ENCODE data around the gene SSR4. TPM values are rescaled to one million over a fixed set of nuclear protein-coding genes. Genes with fewer than 3 reads are reported as not detected.
A peak's percentile ranks its signal among the peaks of the same experiment; 100 is the strongest.
"Not testable (repeated sequence)": the region's sequence is repeated elsewhere in the genome, so short reads cannot be mapped to it uniquely, and the experiment has no call there.

SSR4 gene
- total RNA-seq, 2 experiments from 2014 or later = 247 to 250 TPM

DNA sequence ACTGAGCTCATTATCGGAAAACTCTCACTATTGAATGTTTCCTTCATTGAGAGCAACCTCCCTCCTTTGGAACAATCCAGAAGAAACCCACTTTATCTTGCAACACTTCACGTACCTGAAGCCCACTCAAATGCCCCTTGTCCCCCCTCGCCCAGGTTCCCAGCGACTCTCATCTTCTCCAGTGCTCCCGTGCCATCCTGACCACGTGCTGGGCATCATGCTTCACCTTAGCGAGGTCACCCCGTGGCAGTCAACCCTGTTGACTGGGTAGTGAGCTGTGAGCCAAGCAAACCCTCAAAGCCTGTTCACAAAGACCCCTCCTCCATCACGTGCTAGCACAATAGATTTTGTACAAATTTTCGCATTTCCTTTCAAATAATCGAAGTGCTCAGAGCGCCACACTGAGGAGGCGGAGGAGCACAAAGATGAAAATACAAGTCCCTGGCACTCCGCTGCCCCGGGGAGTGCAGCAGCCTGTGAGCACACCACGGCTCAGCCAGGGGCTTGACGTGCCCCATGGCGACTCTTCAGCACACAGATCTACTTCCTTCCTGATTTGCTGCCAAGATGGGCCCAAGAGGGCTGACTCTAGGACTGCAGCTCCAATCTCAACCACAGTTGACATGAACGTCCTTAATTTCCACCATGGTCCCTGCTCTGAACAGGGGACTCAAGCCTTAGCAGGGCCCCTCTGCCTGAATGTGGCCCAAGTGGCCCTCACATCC lies 20.3 kb downstream of the SSR4 start:
- peaks cover 22% of the 10 kb centered on the region for H3K27me3 Mint-ChIP-seq
- H3K4me1 Mint-ChIP-seq = peaks cover 20% of the 10 kb centered on the region
- no peaks in the 10 kb centered on the region for H3K36me3 Mint-ChIP-seq (ENCODE audit: low read depth)
- no peak overlapping the region for H3K4me3 Mint-ChIP-seq
- H3K9me3 Mint-ChIP-seq = no peaks in the 10 kb centered on the region
- H3K27ac Mint-ChIP-seq = no peak overlapping the region
- ChIA-PET POLR2A (no interaction called here), CTCF (no interaction called here)
- DNase-seq = no peak

GRCh38 chrX:153816831-153817690 lies 22.6 kb downstream of the SSR4 start:
- Mint-ChIP-seq H3K4me1 (peaks cover 35% of the 10 kb centered on the region), H3K27ac (peak overlapping the region; percentile 45), H3K27me3 (peaks cover 19% of the 10 kb centered on the region), H3K36me3 (ENCODE audit: low read depth) (no peaks in the 10 kb centered on the region), H3K4me3 (no peak overlapping the region), H3K9me3 (no peaks in the 10 kb centered on the region)
- DNase-seq = peak; percentile 65
- ChIA-PET CTCF (interaction anchor here (0.6 to 0.8 kb wide), 2 partner anchors 9 to 22 kb away, joined by 3 read pairs; partner anchors contain the start of gene SSR4), POLR2A (interaction anchor here (0.7 kb wide), 1 partner anchor 8 kb away, joined by 3 read pairs; no protein-coding TSS in a partner anchor)

- H3K4me3 Mint-ChIP-seq; DNase-seq; H3K27ac Mint-ChIP-seq; POLR2A ChIA-PET; H3K9me3 Mint-ChIP-seq; H3K36me3 Mint-ChIP-seq (ENCODE audit: low read depth): not testable (repeated sequence)
- Mint-ChIP-seq H3K27me3 (peaks cover 14% of the 10 kb centered on the region), H3K4me1 (peaks cover 42% of the 10 kb centered on the region)
- CTCF ChIA-PET = interaction anchor here (0.7 to 0.8 kb wide), 2 partner anchors 7 to 23 kb away, joined by 3 read pairs; partner anchors contain the start of gene SSR4
Measured at GRCh38 chrX:153818064-153818463, 23.6 kb downstream of the SSR4 start.

- Mint-ChIP-seq H3K36me3 (ENCODE audit: low read depth) (no peaks in the 10 kb centered on the region), H3K9me3 (no peaks in the 10 kb centered on the region), H3K27me3 (peaks cover 15% of the 10 kb centered on the region), H3K4me3 (peak overlapping the region; percentile 32), H3K4me1 (peaks cover 42% of the 10 kb centered on the region), H3K27ac (no peak overlapping the region)
- POLR2A ChIA-PET = interaction anchor here (1.0 to 1.6 kb wide), 2 partner anchors 10 to 82 kb away, joined by 3 to 5 read pairs; no protein-coding TSS in a partner anchor
- peak; percentile 55 for DNase-seq
- CTCF ChIA-PET = interaction anchor here (0.7 kb wide), 1 partner anchor 8 kb away, joined by 3 read pairs; no protein-coding TSS in a partner anchor
Measured at GRCh38 chrX:153818571-153819383, 24.3 kb downstream of the SSR4 start.

GRCh38 chrX:153819384-153820040 lies 25.0 kb downstream of the SSR4 start:
- Mint-ChIP-seq H3K4me3 (peak overlapping the region; percentile 32), H3K4me1 (peaks cover 42% of the 10 kb centered on the region), H3K27ac (no peak overlapping the region), H3K36me3 (ENCODE audit: low read depth) (no peaks in the 10 kb centered on the region), H3K9me3 (no peaks in the 10 kb centered on the region), H3K27me3 (peaks cover 16% of the 10 kb centered on the region)
- POLR2A ChIA-PET = interaction anchor here (1.0 to 1.6 kb wide), 2 partner anchors 11 to 81 kb away, joined by 3 to 5 read pairs; no protein-coding TSS in a partner anchor
- CTCF ChIA-PET = no interaction called here
- DNase-seq = no peak

DNA sequence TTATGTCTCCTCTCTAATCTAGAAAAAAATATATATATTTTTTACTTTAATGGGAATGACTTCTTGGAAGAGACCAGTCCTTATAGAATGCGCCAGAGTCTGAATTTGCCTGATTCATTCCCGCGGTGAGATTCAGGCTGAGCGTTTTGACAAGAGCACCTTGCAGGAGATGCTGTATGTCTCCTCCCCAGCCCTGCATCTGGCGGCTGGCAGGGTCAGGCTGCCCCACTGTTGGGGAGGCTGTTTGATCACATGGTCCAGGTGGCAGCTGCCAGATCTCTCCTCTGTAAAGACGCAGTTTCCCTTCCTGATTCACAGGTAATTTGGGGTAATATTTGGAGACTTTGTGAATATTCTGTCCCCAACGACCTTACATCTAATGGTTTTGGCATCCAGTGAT lies 26.1 kb downstream of the SSR4 start:
- CTCF ChIA-PET = no interaction called here

DNA sequence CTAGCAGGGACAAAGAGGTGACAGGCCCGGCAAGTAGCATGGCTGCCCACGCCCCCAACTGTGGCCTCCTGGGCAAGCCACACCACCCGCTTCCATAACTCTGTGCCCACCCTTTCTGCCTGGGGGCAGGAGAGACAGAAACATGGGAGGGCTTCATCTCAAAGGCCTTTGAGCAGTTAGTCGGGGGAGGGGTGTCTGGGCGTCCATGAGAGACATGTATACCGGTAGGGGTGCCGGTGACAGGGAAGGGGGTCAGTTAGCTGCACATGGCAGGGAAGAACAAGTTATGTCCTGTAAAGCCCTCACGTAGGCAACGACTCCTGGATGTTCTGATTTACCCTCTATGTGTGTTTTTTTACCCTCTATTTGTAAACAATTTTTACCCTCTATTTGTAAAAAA lies 26.6 kb downstream of the SSR4 start:
- CTCF ChIA-PET = no interaction called here
- POLR2A ChIA-PET = no interaction called here
- Mint-ChIP-seq H3K4me3 (no peak overlapping the region), H3K27me3 (peaks cover 9% of the 10 kb centered on the region), H3K36me3 (ENCODE audit: low read depth) (no peaks in the 10 kb centered on the region), H3K4me1 (peaks cover 38% of the 10 kb centered on the region), H3K9me3 (no peaks in the 10 kb centered on the region), H3K27ac (no peak overlapping the region)
- no peak for DNase-seq

More for the DNA sequence above, 26.1 kb downstream of the SSR4 start:
- H3K36me3 Mint-ChIP-seq (ENCODE audit: low read depth) = no peaks in the 10 kb centered on the region
- no peak overlapping the region for H3K27ac Mint-ChIP-seq
- no peak overlapping the region for H3K4me3 Mint-ChIP-seq
- H3K27me3 Mint-ChIP-seq = peaks cover 9% of the 10 kb centered on the region
- peaks cover 38% of the 10 kb centered on the region for H3K4me1 Mint-ChIP-seq
- POLR2A ChIA-PET = no interaction called here
- H3K9me3 Mint-ChIP-seq = no peaks in the 10 kb centered on the region
- DNase-seq = no peak

GRCh38 chrX:153824348-153824747 lies 29.9 kb downstream of the SSR4 start:
- Mint-ChIP-seq H3K4me3 (no peak overlapping the region), H3K9me3 (no peaks in the 10 kb centered on the region), H3K27ac (no peak overlapping the region), H3K4me1 (peaks cover 31% of the 10 kb centered on the region), H3K27me3 (peaks cover 19% of the 10 kb centered on the region), H3K36me3 (ENCODE audit: low read depth) (no peaks in the 10 kb centered on the region)
- POLR2A ChIA-PET = no interaction called here
- no peak for DNase-seq
- CTCF ChIA-PET = no interaction called here

- ChIA-PET CTCF (no interaction called here), POLR2A (no interaction called here)
- H3K36me3 Mint-ChIP-seq (ENCODE audit: low read depth) = no peaks in the 10 kb centered on the region
- H3K9me3 Mint-ChIP-seq = no peaks in the 10 kb centered on the region
- peaks cover 31% of the 10 kb centered on the region for H3K4me1 Mint-ChIP-seq
- no peak overlapping the region for H3K27ac Mint-ChIP-seq
- DNase-seq = no peak
- H3K4me3 Mint-ChIP-seq = no peak overlapping the region
- H3K27me3 Mint-ChIP-seq = peaks cover 20% of the 10 kb centered on the region
Measured at GRCh38 chrX:153825042-153825441, 30.6 kb downstream of the SSR4 start.

DNA sequence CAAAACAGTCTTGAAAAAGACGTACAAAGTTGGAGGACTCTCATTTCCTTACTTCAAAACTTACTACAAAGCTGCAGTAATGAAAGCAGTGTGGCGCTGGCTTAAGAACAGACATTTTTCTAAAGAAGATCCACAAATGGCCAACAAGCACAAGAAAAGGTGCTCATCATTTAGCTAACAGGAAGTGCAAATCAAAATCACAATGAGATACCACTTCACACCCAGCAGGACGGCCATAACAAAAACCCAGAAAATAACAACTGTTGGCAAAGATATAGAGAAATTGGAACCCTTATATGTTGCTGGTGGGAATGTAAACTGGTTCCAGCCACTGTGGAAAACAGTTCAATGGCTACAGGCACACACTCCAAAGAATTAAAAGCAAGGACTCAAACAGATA lies 32.5 kb downstream of the SSR4 start:
- no peak for DNase-seq

DNA sequence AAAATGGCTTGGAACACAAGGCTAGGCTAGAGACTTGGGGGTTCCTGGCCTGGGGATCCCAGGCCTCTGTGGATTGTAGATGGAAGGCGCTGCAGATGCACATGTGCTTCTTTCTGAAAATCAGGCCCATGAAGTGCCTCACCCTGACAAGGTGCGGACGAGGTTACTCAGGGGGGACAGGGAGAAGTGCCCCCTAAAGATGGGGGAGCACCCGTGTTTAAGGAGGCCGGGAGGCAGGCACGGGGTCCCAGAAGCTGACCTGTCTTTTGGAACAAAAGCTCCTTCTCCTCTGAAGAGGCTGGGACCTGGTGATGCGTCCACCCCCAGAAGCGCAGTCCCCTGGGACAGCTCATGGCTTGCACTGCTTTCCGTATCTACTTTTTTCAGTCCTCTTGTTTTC lies 33.4 kb downstream of the SSR4 start:
- Mint-ChIP-seq H3K36me3 (ENCODE audit: low read depth) (no peaks in the 10 kb centered on the region), H3K27ac (no peak overlapping the region), H3K4me3 (no peak overlapping the region), H3K27me3 (peaks cover 32% of the 10 kb centered on the region), H3K4me1 (peaks cover 9% of the 10 kb centered on the region), H3K9me3 (no peaks in the 10 kb centered on the region)
- ChIA-PET POLR2A (interaction anchor here (0.6 kb wide), 1 partner anchor 846 kb away, joined by 3 read pairs; no protein-coding TSS in a partner anchor), CTCF (no interaction called here)
- DNase-seq = no peak

More for the DNA sequence above, 32.5 kb downstream of the SSR4 start:
- Mint-ChIP-seq H3K27ac (no peak overlapping the region), H3K4me3 (no peak overlapping the region), H3K9me3 (no peaks in the 10 kb centered on the region), H3K4me1 (peaks cover 17% of the 10 kb centered on the region), H3K36me3 (ENCODE audit: low read depth) (no peaks in the 10 kb centered on the region), H3K27me3 (peaks cover 29% of the 10 kb centered on the region)
- ChIA-PET CTCF (no interaction called here), POLR2A (interaction anchor here (0.6 kb wide), 1 partner anchor 845 kb away, joined by 3 read pairs; no protein-coding TSS in a partner anchor)

DNA sequence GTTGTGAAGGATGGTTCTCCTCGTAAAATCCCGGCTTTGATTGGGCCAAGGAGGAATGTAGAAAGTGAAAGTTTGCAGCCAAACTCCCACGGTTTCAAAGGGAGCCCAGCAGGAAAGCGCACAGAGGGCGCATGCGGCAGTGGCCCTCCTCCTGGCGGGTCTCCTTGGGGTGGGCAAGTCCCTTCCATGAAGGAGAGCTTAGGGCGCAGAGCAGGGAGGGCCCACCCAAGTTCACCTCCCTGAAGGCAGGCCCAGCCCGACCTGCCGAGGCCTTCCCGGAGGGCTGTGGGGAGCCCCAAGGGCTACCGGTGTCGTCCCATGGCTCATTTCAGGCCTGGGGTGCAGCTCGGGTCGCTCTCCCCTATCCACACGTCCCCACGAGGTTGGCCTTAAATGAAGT lies 33.8 kb downstream of the SSR4 start:
- ChIA-PET POLR2A (no interaction called here), CTCF (no interaction called here)
- Mint-ChIP-seq H3K27ac (no peak overlapping the region), H3K4me3 (no peak overlapping the region), H3K36me3 (ENCODE audit: low read depth) (no peaks in the 10 kb centered on the region), H3K4me1 (peaks cover 9% of the 10 kb centered on the region), H3K27me3 (peaks cover 35% of the 10 kb centered on the region), H3K9me3 (no peaks in the 10 kb centered on the region)
- DNase-seq = no peak

Measured in activated CD4-positive, alpha-beta memory T cell treated with anti-CD3 and anti-CD28 coated beads, Interleukin-2, amount 10 ng/mL, durations not matched to agents 7 days and 5 days (primary cell).